Stimulated activated CD8-positive, alpha-beta memory T cell treated with anti-CD3 and anti-CD28 coated beads, Interleukin-4, amount 100 ng/mL, for 48 hours (primary cell): ENCODE results near the gene ARCN1.

Experiments
- DNase-seq: peaks from one replicate; pipeline ENCODE4 v3.0.0-alpha.2; 2020

ARCN1 gene

GRCh38 chr11:118640332-118641154, 68.3 kb downstream of the ARCN1 start:
- DNase-seq, result no peak

GRCh38 chr11:118641397-118642019, 69.3 kb downstream of the ARCN1 start:
- no peak for DNase-seq

GRCh38 chr11:118643142-118643994, 71.2 kb downstream of the ARCN1 start:
- no peak for DNase-seq

- no peak for DNase-seq
Observed at GRCh38 chr11:118643995-118644345, 71.8 kb downstream of the ARCN1 start.

- DNase-seq, result no peak
Observed at GRCh38 chr11:118644496-118644895, 72.3 kb downstream of the ARCN1 start.

- DNase-seq, result no peak
Observed at GRCh38 chr11:118645066-118645715, 73.0 kb downstream of the ARCN1 start.

GRCh38 chr11:118646393-118646792, 74.2 kb downstream of the ARCN1 start:
- no peak for DNase-seq

- DNase-seq, result no peak
Observed at GRCh38 chr11:118648291-118648690, 76.1 kb downstream of the ARCN1 start.

GRCh38 chr11:118649941-118650340, 77.7 kb downstream of the ARCN1 start:
- no peak for DNase-seq

GRCh38 chr11:118650366-118650765, 78.2 kb downstream of the ARCN1 start:
- no peak for DNase-seq

- no peak for DNase-seq
Observed at GRCh38 chr11:118651820-118652219, 79.6 kb downstream of the ARCN1 start.
